ENCODE data around the gene AP2A2.

AP2A2 gene

GRCh38 chr11:1051356-1052132 lies 125.9 kb downstream of the AP2A2 start:
- no peak for DNase-seq (ENCODE audit: insufficient read length, low spot score)
- FAIRE-seq, result no peak

DNA sequence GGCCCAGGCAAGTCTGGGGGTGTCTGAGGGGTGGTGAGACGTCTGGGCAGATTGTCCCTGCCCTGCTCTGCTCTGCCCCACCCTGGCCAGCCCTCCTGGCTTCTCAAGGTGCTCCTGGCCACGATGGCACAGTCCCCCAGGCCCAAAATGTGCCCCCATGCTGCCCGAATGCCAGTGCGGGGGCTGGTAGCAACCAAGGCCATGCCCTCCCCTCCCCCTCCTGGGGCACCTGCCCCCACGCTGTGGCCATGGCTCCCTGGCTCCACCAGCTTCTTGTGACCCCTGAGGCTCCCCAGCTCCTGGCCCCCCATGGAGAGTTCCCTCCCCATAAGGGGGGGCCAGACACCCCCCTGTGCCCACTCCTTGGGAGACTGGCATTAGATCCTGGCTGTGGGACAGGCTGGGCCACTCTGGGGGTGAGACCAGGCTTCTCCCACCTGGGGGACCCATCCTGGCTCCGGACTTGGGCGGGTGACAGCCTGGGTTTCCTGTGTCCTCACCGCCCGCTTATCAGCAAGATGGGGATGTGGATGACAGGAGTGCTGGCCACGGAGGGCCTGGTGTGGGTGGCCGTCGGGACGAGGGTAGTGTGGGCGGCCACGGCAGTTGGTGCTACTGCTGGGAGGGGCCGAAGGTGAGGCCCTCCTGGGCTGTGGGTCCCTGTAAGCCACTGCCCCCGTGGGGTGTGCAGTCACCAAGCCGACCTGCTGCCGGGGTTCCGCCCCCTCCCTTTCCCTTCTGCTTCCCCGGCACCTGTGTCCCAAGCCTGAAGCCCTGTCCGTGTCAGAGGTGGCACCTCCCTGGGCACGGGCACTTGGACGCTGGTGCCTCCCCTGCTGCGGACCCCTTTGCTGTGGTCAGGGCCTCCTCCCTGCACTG lies 126.7 kb downstream of the AP2A2 start:
- FAIRE-seq (no peak), DNase-seq (ENCODE audit: insufficient read length, low spot score) (no peak)

GRCh38 chr11:1053121-1053901 lies 127.6 kb downstream of the AP2A2 start:
- no peak for DNase-seq (ENCODE audit: insufficient read length, low spot score)
- FAIRE-seq, result no peak

GRCh38 chr11:1054143-1055108 lies 128.8 kb downstream of the AP2A2 start:
- FAIRE-seq, result no peak
- DNase-seq (ENCODE audit: insufficient read length, low spot score), result no peak

DNA sequence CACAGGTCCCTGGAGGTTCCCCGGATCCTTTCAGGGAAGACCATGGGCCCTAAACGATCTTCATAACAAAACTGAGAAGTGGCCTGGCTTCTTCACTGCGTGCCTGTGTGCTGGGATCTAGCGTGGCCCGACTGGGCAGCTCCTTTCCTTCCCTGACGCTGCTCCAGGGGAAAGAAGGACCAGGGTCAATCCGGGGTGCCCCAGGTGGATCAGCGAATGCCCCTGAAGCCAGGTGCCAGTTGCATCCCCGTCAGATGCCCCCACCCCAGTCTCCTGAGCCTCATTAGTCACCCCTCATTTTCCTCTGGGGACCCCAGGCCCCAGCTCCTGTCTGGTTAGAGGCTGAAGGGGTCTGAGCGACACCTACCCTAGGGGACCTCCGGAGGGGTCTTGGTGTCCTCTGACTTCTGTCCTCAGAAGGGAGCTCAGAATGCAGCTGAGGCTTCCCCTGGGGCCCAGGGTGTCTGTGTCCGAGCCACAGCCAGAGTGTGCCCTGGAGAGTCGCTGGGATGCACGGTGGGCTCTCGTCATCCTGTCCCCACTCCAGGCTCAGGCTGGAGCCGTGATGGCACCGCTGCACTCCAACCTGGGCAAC lies 129.5 kb downstream of the AP2A2 start:
- FAIRE-seq, result no peak
- DNase-seq (ENCODE audit: insufficient read length, low spot score), result no peak

GRCh38 chr11:1055990-1056771 lies 130.5 kb downstream of the AP2A2 start:
- no peak for DNase-seq (ENCODE audit: insufficient read length, low spot score)
- FAIRE-seq, result no peak

GRCh38 chr11:1057806-1058205 lies 132.1 kb downstream of the AP2A2 start:
- DNase-seq (ENCODE audit: insufficient read length, low spot score) (no peak), FAIRE-seq (no peak)

DNA sequence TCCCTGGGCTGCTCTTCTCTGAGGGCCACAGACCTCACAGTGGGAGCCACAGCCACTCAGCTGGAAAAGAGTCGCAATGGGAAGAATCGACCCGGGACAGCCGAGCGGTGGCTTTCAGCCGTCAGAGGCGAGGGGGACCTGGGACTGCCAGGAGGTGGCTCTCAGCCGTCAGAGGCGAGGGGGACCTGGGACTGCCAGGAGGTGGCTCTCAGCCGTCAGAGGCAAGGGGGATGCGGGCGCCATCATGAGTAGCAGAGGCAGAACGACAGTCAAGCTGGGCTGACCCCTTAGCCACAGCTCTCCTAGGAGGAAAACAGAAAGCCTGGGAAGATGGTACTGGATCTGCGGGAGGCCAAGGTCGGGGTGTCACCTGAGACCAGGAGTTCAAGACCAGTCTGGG lies 134.1 kb downstream of the AP2A2 start:
- no peak for DNase-seq (ENCODE audit: insufficient read length, low spot score)
- FAIRE-seq, result no peak

GRCh38 chr11:1060410-1060809 lies 134.7 kb downstream of the AP2A2 start:
- DNase-seq (ENCODE audit: insufficient read length, low spot score) (no peak), FAIRE-seq (no peak)

DNA sequence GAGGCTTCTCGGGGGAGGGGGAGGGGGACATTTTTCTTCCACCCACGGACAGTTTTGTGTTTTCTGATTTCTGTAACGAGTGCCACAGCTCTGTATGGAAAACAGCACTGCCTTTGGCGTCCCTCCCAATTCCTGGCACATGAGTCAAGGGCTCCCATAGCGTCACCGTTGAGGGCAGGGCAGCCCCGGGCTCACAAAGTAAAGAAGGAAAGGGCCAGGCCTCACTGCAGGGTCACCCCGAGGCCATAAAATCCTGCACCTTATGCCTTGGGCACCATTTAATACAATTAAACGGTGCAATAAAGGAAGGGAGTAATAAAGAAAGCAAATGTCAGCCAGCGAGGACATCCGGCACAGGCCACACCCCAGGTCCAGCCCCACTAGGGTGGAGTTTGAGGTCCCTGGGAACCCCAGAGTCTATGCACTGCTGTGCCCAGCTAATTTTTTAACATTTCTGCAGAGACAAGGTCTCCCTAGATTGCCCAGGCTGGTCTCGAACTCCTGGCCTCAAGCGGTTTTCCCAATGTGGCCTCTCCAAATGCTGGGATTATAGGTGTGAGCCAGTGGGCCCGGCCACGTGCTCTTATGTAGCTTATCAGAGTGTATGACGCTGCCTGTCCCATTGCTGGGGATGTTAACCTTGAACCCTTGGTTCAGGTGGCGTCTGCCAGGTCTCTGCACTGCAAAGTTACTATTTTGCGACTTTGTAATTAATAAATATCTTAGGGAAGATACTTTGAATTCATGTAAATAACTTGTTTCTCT lies 135.4 kb downstream of the AP2A2 start:
- DNase-seq (ENCODE audit: insufficient read length, low spot score) (peak; percentile 78), FAIRE-seq (peak; percentile 74)

Measured in HTR-8/SVneo (cell line).